Measurements from ENCODE around the gene SETD4.

SETD4 gene

DNA sequence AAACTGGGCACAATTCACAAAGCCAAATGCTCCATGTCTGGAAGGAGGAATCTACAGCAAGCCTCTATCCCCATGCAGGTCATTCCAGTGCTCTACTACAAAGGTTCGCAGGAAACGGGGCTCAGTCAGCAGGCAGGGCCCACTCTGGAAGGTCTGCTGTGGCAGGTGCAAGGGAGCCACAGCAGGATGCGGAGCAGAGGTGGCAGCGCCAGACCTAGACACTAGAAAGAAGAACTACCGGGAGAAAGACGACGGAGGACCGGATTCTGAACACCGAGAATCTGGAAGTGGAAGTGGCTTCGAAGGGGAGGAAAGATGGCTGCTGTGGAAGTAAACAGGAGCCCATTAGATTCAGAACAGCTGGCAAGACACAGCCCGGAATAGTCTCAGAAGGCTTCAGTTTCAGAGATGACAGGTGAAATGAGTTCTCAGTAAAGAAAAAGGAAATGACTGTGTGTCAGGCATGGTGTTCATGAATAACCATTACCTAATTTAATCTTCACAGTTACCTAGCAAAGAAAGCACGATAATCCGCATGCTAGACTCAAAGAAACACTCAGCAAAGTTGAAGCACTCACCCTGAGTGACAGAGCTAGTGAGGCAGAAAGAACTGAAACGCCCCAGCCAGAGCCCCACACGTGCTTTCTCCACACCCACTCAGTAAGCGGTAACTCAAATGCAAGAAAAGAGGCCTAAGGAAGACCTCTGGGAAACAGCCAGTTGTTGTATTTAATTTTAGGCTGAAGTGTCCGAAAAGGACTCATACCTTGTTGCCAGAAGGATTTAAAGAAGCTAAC, 21.4 kb downstream of the SETD4 start:
- H3K4me3 Mint-ChIP-seq: no peak overlapping the region
- ATAC-seq (no peak), DNase-seq (no peak)
- no peaks in the 10 kb centered on the region for H3K4me1 Mint-ChIP-seq
- H3K9me3 Mint-ChIP-seq: no peaks in the 10 kb centered on the region
- H3K27me3 Mint-ChIP-seq: no peaks in the 10 kb centered on the region
- H3K27ac Mint-ChIP-seq: peak overlapping the region; percentile 22 to 45

DNA sequence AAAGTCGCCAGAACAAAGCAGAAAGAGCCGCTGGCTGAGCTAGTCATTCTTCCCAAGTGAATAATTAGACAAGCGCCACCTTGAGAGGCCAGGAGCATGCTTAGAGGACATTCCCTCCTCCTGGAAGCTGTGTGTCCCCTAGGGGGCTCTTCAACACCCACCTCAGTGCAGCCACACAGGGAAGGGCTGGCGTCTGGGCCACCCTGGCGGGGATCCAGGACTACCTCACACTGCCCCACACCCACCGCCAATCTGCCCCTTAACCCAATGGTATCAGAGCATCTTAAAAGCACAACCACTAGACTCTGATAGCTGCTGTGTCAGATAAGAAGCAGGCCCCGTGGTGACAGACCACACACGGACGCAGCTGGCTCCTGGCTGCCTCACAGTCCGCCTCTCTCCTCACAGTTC, 24.9 kb downstream of the SETD4 start:
- H3K4me3 Mint-ChIP-seq: no peak overlapping the region
- peak overlapping the region in 1 of 2 donors; percentile 10 for H3K27ac Mint-ChIP-seq
- DNase-seq (no peak), ATAC-seq (no peak)
- no peaks in the 10 kb centered on the region for H3K27me3 Mint-ChIP-seq
- no peaks in the 10 kb centered on the region for H3K9me3 Mint-ChIP-seq
- H3K4me1 Mint-ChIP-seq: no peaks in the 10 kb centered on the region

DNA sequence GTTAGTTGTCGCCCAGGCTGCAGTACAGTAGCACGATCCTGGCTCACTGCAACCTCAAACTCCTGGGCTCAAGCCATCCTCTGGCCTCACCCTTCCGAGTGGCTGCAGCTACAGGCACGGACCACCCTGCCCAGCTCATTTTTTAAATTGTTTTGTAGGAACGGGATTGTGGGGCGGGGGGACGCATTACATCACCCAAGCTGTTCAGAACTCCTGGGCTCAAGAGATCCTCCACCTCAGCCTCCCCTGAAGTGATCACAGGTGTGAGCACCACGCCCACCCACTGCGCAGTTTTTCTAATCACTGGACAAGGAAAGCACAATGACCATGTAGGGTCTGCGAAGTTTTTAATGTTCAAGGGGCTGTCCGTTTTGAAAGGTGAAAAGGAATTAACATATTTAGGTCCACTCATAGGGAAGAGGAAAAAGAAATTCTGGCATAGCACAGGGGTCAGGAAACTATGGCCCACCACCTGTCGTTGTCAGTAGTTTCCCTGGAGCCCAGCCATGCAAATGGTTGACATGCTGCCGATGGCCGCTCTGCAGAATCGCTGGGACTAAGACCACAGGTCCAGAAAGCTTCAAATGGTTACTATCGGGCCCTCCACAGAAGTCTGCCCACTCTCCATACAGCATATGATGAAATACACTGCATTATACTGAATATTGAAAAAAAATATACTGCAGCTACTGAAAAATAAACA, 26.0 kb downstream of the SETD4 start:
- no peaks in the 10 kb centered on the region for H3K4me1 Mint-ChIP-seq
- DNase-seq (no peak), ATAC-seq (no peak)
- H3K4me3 Mint-ChIP-seq: no peak overlapping the region
- H3K27me3 Mint-ChIP-seq: no peaks in the 10 kb centered on the region
- H3K27ac Mint-ChIP-seq: peak overlapping the region in 1 of 2 donors; percentile 24
- no peaks in the 10 kb centered on the region for H3K9me3 Mint-ChIP-seq

DNA sequence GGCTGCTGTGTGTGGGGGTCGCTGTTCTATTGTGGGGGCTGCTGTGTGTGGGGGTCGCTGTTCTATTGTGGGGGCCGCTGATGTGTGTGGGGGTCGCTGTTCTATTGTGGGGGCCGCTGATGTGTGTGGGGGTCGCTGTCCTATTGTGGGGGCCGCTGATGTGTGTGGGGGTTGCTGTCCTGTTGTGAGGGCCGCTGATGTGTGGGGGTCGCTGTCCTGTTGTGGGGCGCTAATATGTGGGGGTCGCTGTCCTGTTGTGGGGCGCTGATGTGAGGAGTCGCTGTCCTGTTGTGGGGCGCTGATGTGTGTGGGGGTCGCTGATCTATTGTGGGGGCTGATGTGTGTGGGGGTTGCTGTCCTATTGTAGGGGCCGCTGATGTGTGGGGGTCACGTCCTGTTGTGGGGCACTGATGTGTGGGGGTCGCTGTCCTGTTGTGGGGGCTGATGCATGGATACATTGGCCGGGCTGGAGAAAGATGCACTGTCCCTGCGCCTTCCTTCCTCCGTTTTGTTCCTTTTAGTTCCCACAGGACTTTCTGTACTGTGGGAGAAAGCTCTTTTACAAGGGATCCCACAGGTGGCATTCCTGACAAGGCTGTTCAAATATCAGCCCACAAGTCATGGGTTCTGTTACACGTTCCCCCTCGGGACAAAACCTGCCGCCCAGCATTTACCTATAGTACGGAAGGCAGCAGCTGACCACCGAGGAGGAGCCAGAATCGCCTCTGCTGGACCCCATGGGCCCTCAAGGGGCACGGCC, 27.5 kb downstream of the SETD4 start:
- Mint-ChIP-seq H3K9me3 (no peaks in the 10 kb centered on the region), H3K27me3 (no peaks in the 10 kb centered on the region), H3K4me3 (no peak overlapping the region), H3K27ac (no peak overlapping the region), H3K4me1 (peaks cover 9% of the 10 kb centered on the region)
- DNase-seq (no peak), ATAC-seq (no peak)

DNA sequence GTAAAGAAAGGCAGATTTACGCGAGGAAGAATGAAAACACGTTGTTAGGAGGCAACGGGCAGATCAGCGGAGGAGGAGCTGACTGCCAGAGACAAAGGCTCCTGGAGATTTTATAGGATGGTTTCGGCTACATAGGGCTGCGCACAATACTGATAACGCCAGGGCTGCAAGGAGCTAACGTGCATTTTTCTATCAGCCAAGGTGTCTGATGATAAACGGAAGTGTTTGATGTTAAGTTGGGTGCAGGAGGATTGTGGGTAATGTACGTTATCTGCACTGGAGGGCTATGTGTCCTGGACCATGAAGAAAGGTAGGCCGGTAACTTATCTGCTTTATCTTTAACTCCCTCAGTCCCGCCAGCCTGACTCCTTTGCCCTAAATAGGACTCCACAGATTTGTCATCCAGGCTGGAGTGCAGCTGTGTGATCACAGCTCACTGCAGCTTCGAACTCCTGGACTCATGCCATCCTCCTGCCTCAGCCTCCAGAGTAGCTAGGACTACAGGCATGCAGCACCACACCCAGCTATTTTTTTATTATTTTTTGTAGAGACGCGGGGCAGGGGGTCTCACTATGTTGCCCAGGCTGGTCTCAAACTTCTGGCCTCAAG, 29.6 kb downstream of the SETD4 start:
- H3K4me1 Mint-ChIP-seq: peaks cover 9% of the 10 kb centered on the region
- H3K9me3 Mint-ChIP-seq: no peaks in the 10 kb centered on the region
- H3K4me3 Mint-ChIP-seq: no peak overlapping the region
- ATAC-seq (no peak), DNase-seq (no peak)
- H3K27ac Mint-ChIP-seq: no peak overlapping the region
- no peaks in the 10 kb centered on the region for H3K27me3 Mint-ChIP-seq

DNA sequence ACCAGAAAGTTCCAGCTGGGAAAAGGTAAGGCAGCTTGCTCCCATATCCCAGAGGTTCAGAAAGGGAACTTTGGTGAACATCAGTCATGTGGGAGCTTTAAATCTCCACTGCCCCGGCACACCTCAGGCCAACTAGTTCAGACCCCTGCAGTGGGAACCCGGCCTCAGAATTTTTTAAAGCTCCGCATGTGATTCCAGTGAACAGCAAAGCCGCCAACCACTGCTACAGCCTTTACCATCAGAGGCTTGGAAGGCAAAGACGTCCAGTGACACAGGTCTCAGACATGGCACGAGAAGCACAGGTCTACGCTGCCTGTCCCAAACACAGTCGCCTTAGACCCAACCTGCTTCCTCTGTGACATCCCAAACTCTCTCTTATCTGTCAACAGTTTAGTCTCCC, 31.0 kb downstream of the SETD4 start:
- ATAC-seq (no peak), DNase-seq (no peak)
- H3K27me3 Mint-ChIP-seq: no peaks in the 10 kb centered on the region
- H3K27ac Mint-ChIP-seq: no peak overlapping the region
- no peaks in the 10 kb centered on the region for H3K9me3 Mint-ChIP-seq
- H3K4me1 Mint-ChIP-seq: peaks cover 9% of the 10 kb centered on the region
- no peak overlapping the region for H3K4me3 Mint-ChIP-seq

DNA sequence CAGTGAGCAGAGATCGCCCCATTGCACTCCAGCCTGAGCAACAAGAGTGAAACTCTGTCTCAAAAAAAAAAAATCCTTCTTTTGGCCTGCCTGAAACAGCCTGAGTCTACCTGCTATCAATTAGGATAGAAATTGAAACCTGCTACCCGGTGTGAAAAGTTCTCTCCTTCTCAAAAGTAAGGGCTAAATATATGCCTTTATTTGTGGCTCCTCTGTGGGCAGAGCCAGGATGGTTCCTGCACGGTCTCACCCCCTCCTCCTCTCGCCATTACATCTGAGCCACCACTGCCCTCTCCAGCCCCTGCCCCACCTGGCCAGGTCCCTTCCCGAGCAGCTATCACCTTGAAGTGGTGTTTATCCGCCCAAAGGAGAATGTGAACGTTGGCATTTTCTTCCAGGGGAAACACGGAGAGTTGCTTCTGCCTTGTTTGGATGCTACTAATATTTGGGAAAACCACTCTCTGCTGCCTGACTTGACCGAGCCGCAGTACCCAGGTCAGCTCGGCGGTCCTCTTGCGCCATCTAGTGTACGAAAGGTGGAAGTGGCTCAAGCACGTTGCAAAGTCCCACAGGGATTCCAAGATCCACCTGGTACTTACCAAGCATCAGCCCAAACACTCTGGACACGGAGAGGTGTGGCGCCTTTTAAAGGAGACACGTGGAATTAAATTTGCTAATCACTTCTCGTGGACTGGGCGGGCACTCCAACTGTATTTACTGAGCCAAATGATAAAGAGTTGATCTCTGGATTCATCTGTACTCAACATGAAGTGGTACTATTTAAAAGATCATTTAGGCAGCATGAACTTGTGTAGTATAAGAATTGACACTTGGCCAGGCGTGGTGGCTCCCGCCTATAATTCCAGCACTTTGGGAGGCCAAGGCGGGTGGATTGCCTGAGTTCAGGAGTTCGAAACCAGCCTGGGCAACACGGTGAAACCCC, 31.9 kb downstream of the SETD4 start:
- no peak overlapping the region for H3K27ac Mint-ChIP-seq

GRCh38 chr21:36027347-36027746, 33.0 kb downstream of the SETD4 start:
- ATAC-seq: no peak
- Mint-ChIP-seq H3K9me3 (no peaks in the 10 kb centered on the region), H3K27me3 (no peaks in the 10 kb centered on the region), H3K4me3 (no peak overlapping the region), H3K27ac (no peak overlapping the region), H3K4me1 (peaks cover 9% of the 10 kb centered on the region)
- DNase-seq: no peak

More for the DNA sequence above, 31.9 kb downstream of the SETD4 start:
- H3K9me3 Mint-ChIP-seq: no peaks in the 10 kb centered on the region
- peak; percentile 81 for ATAC-seq
- DNase-seq: peak; percentile 47 to 54
- peak overlapping the region in 1 of 2 donors; percentile 44 for H3K4me3 Mint-ChIP-seq
- H3K27me3 Mint-ChIP-seq: no peaks in the 10 kb centered on the region
- H3K4me1 Mint-ChIP-seq: peaks cover 9% of the 10 kb centered on the region

DNA sequence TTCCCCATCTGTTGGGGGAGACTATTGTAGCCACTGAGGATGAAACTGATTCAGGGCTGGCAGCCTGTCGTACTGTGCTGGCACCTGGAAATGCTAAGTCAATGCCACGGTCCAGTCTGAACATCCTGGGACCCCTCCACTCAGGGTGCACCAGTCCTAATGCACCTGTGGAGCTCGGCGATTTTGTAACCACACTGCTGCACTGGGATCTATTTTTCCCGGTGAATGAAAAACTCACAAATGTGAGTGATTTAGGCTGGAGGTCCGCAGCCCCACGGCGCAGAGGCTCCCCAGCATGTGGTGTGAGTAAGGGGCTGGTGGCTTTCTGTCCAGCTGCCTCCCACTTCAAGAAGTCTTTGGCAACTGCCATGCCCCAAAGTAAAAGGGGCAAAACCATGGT, 35.5 kb downstream of the SETD4 start:
- H3K4me1 Mint-ChIP-seq: peaks cover 9% of the 10 kb centered on the region
- no peak for DNase-seq
- ATAC-seq: no peak
- H3K9me3 Mint-ChIP-seq: peaks cover 5 to 8% of the 10 kb centered on the region in 2 donors
- no peaks in the 10 kb centered on the region for H3K27me3 Mint-ChIP-seq
- no peak overlapping the region for H3K27ac Mint-ChIP-seq
- no peak overlapping the region for H3K4me3 Mint-ChIP-seq

DNA sequence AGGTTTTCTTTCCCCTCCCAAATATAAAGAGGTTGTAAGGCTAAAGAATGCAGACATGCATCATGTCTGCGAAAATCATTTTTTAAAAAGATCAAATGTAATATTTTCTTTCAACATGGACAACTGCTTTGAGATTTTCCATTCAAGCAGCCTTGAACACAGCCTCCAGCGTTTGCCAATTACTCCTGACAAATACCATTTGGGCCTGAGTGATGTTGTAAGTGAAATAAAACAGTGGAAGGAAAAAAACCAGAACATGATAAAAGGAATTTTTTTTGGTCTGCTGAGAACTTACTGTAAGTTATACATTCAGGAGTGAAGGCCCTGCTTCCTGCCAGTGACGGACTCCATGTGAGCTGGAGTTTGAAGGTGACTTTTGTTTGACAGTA, 37.2 kb downstream of the SETD4 start:
- H3K27me3 Mint-ChIP-seq: no peaks in the 10 kb centered on the region
- peaks cover 5 to 8% of the 10 kb centered on the region in 2 donors for H3K9me3 Mint-ChIP-seq
- H3K27ac Mint-ChIP-seq: no peak overlapping the region
- ATAC-seq (no peak), DNase-seq (no peak)
- no peak overlapping the region for H3K4me3 Mint-ChIP-seq
- peaks cover 3% of the 10 kb centered on the region for H3K4me1 Mint-ChIP-seq

DNA sequence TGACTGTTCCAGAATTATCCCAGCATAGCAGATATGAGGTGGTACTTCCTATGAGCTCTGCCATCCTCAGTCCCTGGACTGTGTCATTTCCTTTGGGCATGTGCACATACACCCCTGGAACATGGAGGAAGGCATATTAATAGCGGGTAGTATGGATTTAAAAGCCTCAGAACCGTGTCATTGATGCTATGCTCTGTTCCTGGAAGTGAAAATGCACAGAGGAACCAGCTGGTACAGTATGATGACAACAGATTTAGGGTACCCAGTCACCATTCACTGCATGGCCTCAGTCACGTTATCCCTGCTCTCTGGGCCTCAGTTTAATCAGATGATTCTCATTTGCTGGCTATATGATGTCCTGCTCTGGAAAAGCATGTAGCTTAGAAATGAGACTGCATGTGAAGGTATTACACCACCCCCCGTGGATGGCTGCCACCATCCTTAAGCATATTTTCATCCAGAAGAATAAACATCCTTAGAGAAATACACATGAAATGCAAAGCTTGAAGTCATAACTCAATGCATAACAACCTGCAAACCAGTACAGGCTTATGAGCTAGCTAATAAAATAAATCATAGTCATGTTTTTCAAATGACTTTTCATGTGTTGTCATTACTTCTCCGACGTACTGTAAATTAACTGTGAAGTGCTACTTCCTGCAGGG, 37.8 kb downstream of the SETD4 start:
- no peak for ATAC-seq
- H3K4me3 Mint-ChIP-seq: no peak overlapping the region
- H3K9me3 Mint-ChIP-seq: peaks cover 5 to 8% of the 10 kb centered on the region in 2 donors
- no peak overlapping the region for H3K27ac Mint-ChIP-seq
- DNase-seq: no peak
- no peaks in the 10 kb centered on the region for H3K4me1 Mint-ChIP-seq
- no peaks in the 10 kb centered on the region for H3K27me3 Mint-ChIP-seq

DNA sequence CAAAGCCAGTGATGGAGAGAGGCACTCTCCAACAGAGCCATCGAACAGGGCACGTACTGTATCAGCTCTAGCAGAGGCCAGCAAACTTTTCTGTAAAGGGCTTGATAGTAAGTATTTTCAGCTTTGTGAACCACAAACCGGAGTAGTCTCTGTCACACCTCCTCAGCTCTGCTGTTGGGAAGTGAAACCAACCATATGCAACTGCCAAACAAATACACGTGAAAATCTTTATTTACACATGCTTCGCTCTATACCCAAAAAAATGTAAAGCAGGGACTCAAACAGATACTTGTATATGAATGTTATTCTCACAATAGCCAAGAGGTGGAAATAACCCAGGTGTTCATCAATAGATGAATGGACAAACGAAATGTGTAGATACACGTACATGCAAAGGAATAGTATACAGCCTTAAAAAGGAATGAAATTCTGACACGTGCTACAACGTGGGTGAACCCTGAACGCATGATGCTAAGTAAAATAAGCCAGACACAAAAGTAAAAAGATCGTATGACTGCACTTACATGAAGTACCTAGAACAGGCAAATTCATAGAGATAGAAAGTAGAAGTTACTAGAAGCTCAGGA, 39.0 kb downstream of the SETD4 start:
- H3K4me3 Mint-ChIP-seq: no peak overlapping the region
- DNase-seq (no peak), ATAC-seq (no peak)
- peaks cover 5 to 8% of the 10 kb centered on the region in 2 donors for H3K9me3 Mint-ChIP-seq
- no peak overlapping the region for H3K27ac Mint-ChIP-seq
- H3K27me3 Mint-ChIP-seq: no peaks in the 10 kb centered on the region
- no peaks in the 10 kb centered on the region for H3K4me1 Mint-ChIP-seq

GRCh38 chr21:36015045-36015444, 45.3 kb downstream of the SETD4 start:
- ATAC-seq (no peak), DNase-seq (no peak)
- Mint-ChIP-seq H3K27ac (no peak overlapping the region), H3K27me3 (peaks cover 7% of the 10 kb centered on the region), H3K4me1 (no peaks in the 10 kb centered on the region), H3K9me3 (no peaks in the 10 kb centered on the region), H3K4me3 (no peak overlapping the region)

GRCh38 chr21:36010801-36011200, 49.5 kb downstream of the SETD4 start:
- Mint-ChIP-seq H3K4me3 (no peak overlapping the region), H3K9me3 (no peaks in the 10 kb centered on the region), H3K27ac (no peak overlapping the region), H3K27me3 (peaks cover 22% of the 10 kb centered on the region), H3K4me1 (no peaks in the 10 kb centered on the region)
- no peak for DNase-seq
- ATAC-seq: no peak

Measured in stimulated activated naive CD8-positive, alpha-beta T cell treated with anti-CD3 and anti-CD28 coated beads, Interleukin-15, amount 100 ng/mL, for 72 hours (primary cell).